Activated naive CD4-positive, alpha-beta T cell treated with anti-CD3 and anti-CD28 coated beads, Interleukin-2, amount 50 U/mL, for 16 hours (primary cell): ENCODE measurements around the gene RAB15.

Source experiments
- DNase-seq: peaks from one replicate; pipeline ENCODE4 v3.0.0-alpha.2; 2020

The RAB15 gene

DNA sequence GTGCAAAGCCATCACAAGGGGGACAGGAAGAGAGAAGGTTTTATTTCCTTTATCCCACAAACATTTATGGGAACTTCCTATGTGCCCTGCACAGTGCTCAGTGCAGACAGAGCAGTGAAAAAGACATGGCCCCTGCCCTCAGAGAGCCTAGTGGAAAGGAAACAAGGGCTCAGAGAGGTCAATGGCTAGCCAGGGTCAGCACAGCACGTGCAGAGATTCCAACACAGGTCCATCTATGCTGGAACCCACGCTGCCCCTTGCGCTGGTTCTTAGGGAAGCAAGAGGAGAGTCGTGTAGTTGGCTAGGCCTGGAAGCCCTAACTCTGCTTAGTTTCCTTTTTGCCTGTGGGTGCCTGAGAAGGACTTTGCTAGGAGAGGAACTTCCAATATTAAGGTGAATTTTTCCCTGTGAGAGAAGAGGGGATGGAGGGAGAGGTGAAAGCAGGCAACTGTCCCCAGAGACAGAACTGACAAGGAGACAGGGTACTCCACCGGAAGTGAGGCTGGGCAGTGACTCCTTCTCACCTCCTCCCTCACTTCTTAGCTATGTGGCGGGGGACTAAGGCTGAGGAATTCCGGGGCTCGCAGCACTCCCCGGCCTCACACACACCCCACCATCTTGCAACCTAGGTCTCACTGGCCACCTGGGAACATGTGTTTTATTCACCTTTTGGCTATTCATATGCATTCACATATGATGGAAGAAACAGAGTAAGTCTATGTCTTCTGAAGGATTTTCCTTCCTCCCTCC is 17.5 kb downstream of the RAB15 start:
- no peak for DNase-seq

DNA sequence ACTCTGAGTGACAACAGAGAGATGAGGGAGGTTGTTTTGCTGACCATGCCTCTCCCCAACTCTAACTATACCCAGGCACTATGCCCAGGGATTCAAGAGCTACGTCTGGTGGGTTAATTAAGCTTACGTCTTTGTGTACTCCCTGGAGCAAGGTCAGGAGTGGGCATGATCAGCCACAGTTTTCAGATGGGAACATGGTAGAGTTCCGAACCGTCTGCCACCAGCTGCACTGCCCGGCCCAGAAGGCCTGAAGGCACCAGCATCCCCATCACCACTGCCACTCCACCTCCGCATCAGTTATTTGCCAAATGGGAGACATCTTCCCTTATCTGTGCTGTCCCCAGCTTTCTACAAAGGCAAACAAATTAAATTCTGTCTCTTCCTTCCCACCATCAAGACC is 18.5 kb downstream of the RAB15 start:
- DNase-seq, result no peak

DNA sequence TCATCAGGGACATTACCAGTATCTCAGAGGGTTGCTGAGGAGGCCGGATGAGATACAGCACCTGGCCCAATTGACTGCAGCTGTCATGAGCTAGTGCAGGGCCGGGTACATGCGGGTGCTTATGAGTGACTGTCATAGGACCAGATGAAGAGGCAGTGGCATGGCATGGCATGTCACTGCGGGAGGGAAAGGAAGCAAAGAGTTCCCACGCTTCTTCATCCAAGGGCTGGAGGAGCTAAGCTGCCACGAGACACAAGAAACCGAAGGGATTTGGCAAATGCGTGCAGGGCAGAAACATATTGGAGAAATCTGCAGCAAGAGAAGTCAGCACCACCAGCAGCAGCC is 18.9 kb downstream of the RAB15 start:
- DNase-seq, result no peak

DNA sequence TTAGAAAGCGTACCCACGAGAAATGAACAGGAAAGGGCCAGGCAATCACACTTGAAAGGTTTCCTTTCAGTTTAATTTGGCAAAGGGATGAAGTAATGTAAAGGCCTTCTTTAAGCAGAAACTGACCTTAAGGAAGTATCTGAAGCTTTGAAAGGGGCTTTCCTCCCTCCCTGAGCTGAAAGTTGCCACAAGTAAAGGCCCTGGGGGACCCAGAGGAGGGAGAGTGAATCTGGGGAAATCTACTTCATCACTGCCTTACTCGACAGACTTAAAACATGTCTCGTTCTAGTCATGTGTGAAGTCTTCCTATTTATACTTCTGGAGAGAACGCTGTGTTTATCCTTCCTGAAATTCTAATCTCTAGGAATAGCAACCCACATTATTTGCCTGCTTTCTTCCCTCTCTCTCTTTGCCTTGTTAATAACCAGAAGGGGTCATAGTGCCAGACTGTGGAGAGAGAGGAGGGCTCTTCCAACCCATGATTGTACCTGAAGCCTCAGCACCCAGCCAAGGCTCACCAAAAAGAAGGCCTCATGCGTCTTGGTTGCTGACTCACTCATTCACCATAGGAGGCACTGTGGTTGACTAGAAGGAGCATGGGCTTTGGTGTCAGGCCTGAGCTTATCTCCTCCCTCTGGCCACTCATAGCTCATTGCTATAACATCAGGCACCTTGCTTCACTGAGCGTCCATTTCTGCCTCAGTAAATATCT is 19.4 kb downstream of the RAB15 start:
- DNase-seq, result no peak

DNA sequence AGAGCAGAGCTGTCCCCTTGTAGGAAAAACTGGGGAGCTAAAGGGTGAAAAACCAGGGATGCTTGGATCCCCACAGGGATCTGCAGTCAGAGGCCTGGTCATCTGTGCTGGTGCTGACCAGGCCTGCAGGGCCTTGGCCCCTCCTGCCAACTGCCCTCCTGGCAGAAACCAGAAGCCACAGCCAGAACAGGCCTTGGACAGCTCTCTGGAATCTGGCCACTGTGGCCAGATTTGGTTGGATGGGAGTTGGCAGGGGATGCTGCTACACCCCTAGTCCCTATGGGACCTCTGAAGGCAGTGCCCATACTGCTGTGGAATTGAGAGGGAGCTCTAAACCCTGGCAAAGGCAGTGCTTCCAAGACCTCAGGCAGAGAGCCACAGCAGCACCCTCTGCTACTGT is 20.4 kb downstream of the RAB15 start:
- no peak for DNase-seq

DNA sequence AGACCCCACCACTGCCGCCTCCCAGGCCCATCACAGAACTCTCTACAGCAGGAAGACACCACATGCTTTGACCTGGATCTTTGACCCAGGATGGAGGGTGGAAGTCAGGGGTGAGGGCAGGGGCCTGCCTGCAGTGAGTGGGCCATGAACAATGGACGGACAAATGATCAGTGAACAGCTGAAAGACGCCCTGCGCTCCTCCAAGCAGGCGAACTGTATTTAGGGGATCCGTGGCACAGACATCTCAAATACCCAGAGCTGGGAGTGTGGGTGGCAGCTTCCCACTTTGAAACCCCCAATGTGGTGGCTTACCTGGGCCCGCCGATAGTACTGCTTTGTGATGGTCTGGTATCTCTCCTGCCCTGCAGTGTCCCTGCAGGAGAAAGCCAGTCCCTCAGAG is 20.8 kb downstream of the RAB15 start:
- DNase-seq, result no peak

DNA sequence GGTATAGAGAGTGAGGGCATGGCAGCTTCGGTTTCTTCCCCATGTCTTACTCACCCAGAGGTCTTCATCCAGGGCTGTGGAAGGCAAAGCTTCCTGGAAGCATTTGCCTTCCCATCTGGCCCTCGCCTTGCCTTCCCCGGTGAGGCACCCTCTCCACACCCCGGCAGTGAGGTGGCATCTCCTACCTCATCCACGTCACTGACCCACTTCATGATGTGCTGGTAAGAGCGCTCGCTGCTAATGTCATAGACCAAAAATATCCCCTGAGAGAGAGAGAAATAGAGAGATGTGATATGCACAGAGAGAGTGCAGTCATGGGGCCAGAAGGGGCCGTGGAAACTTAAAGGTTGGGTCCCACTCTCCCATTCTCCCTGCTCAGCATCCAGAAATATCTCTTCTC is 21.2 kb downstream of the RAB15 start:
- no peak for DNase-seq

DNA sequence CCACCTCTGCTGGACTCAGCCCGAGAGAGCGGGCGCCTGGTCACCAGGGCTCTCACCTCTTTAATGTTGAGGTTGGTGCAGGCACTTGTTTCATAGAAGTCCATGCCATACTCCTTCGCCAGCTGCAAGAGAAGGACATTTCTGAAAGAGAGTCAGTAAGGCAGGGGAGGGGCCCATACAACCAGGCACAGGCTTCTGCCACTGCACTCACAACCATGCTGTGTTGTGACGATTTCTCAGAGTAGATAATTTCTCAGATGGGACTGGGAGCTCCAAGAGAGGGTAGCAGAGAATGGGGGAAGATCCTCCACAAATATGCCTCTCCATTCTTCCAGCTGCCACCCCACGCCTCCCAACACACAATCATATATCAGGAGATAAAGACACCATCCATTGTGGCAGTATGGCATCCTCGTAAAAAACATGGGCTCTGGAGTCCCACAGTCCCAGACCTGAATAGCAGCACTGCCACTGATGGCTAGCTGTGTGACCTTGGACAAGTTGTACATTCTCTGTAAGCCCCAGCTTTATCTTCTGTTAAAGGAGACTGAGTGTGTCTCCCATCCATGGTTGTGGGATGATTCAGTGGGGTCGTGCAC is 23.4 kb downstream of the RAB15 start:
- DNase-seq, result no peak

DNA sequence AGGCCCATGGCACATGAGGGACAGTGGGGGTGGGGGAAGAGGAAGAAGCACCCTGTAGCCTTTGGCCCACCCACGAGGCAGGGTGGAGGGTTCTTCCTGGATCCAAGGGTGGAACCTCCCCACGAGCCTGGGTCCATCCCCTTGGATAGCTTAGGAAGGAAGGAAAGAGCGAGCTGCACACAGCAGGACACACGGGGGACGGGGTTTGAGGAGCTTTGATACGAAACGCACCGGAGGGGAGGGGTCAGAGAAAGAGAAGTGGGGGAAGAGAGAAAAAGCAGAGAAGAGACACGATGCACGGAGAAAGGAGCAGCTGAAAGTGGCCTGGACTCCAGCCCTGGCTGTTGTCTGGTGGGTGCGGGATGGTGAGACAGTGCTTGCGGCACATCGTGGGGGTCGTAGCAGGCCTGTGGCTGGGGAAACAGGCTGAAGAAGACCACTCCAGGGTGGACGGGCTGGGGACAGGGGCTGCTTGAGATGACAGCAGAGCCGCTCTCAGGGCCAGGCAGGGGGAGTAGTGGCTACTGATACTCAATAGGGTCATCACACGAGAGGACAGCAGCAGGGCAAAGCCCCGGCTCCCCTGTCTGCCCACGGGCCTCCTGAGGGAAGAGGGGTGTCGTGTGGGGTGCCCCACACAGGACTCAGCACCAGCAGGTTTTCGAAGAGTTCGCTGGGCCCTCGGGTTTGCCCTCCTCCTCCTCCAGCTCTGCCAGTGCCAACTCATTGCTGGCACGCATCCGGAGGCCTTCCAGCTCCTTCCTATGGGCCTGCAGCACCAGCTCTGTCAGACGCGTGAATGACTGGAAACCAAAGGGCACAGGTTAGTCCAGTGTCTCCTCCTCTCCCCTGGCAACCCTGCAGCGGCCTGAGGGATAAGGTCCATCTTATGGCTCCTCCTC is 24.2 kb downstream of the RAB15 start:
- no peak for DNase-seq

DNA sequence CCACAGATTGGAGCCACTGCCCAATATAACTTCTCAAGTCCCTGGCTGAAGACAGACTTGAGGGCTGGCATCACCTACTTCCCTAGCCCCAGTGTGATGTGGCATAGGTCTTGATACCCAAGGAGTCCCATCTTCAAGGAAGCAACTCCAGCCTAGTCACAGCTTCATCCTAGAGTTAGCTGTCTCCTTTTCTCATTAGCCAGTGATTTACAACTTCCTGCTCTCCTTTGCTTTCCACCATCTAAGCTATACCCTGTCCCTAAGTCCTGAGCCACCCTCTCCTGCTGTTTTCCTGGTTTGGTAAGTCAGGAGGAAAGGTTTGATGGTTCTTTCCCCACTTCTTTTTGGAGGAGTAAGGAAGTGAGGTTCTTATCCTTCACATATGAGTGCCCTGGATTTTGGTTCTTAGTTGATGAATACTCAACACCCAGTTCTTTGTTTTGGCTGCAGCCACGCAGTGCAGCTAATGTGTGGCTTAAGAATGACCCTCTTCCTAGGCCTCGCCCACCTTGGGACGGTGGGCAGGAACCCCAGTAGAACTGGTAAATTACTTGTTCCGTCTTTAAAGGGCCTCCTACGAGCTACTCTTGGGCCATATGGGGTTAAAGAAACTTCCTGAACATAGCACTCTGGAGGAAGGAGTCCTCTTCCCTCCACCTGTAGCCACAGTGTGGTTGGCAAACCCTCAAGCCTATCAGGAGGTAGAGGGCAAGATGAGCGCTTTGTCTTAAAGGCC is 25.7 kb downstream of the RAB15 start:
- DNase-seq, result no peak

DNA sequence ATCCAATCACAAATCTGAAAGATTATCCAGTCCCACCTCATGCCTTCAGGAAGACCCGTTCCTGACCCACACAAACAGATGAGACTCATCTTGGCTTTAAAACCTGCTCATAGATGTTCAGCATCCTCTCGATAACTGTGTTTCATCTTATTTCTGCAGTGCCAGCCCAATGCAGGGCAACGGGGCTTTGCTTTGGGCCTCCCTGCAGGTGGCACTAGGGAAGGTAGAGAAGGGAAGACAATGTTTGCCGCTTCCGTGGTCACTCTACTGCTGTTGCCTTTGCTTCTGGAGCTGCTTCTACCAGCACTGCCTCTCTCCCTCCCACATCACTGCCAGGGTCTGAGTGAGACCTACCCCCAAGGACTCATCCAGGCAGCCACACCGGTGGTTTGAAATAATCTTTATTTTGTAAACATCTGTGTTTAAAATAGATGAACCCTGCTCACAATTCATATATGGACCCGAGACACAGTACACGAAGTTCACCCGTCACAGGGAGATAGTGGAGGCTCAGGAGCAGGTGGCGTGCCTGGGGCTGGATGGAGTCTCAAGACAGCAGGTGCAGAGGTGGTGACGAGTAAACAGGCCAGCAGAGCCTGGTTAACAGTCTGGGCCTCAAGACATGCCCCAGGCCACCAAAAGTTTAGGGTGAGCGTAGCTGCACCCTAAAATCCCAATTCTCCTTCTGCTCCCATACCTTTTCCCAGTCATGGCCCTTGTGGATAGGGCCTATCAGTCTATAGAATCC is 26.5 kb downstream of the RAB15 start:
- no peak for DNase-seq

DNA sequence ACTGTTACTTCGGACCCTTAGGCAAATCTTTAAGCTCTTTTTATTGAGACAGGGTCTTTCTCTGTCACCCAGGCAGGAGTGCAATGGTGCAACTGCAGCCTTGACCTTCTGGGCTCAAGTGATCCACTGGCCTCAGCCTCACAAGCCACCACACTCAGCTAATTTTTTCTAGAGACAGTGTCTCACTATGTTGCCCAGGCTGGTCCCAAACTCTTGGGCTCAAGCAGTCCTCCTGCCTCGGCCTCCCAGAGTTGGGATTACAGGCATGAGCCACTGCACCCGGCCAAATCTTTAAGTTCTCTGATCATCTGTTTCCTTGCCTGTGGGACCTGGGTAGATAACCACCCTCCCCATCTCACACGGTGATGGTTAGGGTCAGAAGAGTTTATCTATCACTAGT is 27.3 kb downstream of the RAB15 start:
- DNase-seq, result no peak

DNA sequence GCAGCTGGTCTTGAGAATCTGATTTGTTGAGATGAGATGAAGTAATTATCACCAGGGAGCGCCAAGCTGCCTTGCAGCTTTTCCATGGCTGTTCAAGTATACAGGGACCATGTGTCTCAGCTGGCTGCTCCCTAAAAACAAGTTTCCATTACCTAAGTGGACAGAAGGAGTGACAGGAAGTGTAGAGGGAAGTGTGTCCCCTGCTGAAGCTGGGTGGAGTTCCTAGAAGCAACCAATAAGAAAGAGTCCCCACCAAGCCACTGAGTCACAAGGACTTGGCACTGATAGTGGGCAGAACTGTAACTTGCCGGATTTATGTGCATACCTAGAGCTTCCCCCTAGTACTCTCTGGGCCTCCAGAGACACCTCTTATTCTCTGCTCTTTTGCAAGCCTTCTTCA is 28.1 kb downstream of the RAB15 start:
- no peak for DNase-seq

DNA sequence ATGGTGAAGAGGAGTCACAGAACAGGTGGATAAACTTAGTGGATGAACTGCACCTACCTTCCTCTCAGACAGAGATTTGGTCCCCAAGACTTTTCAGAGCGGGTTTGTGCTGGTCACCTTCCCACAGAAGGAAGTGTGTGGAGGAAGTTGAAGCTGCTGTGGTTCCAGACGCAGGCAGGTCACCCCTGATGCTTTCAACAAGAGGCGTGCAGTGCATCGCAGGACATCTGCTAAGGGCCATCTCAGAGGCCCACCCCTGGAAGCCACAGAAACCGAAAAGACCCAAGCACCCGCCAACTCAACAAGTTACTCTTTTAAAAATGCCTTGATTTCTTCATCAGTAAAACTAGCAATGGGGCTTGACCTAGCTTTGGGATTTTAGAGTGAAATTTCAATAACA is 28.6 kb downstream of the RAB15 start:
- no peak for DNase-seq

DNA sequence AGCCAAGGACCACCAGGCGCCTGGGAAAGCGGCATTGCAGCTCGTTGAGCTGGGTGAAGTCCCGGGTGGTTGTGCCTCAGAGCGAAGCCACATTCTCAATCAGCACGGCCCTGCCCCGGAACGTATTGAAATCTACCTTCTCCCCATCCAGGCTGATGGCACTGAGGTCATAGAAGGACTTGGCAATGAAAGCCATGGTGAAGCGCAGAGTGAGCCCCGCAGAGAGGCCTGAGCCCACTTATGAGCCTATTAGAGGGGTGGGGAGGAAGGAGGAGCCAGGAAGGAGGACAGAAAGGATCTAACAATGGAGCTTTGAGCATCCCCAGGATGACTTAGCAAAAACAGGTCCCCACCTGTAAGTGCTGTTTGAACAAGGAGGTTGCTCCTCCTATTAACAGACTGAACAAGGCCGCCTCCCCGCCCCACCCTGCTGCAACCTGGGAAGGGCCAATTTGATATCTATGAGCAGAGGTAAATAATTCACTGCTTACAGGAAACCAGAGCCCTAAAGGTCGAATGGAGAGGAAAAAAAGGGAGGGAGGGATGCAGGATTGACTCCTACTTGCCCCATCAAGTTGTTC is 29.5 kb downstream of the RAB15 start, which contains the start of gene GPX2:
Gene GPX2, minus strand, starts transcription at position 215 of the 581 bp plus-strand sequence. Its CDS starts 19 bp downstream, at position 196.
- no peak for DNase-seq

DNA sequence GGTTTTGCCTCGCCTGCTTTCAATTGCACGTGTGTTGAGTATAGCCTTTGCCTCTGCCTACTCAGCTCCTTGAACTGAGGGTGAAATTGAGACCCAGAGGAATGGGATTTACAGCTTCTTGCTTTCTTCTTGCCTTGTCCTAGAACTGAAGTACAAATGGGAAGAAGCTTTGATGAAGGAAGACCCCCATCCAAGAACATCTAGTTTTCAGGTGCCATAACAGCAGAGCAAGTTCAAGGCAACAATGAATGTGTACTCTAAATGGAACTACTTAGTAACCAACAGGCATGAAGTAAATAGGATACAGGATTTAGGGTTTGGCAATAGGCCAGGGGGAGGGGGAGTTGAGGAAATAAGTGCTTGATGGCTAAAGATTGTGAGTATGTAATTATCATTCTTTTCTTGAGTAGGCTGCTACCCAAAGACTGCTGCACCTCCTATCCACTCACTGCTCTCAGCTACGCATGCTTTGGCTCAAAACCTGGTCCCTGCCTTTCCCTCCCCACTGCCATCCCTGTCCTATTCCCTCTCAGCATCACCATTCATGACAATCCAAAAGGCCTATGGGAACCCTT is 31.7 kb downstream of the RAB15 start:
- no peak for DNase-seq

DNA sequence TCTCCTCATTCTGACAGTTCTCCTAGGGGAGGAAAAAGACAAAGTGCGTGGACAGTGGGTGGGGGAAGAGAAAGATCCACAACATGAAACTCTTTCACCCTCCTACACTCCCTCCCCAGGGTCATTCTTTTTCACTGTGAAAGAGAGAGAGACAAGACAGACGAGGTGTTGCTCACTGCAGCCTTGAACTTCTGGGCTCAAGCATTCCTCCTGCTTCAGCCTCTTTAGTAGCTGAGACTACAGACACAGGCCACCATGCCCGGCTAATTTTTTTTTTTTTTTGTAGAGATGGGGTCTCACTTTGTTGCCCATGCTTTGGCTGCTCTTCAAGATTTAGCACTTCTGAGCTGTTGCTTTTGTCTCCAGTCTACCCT is 32.3 kb downstream of the RAB15 start:
- DNase-seq, result no peak

DNA sequence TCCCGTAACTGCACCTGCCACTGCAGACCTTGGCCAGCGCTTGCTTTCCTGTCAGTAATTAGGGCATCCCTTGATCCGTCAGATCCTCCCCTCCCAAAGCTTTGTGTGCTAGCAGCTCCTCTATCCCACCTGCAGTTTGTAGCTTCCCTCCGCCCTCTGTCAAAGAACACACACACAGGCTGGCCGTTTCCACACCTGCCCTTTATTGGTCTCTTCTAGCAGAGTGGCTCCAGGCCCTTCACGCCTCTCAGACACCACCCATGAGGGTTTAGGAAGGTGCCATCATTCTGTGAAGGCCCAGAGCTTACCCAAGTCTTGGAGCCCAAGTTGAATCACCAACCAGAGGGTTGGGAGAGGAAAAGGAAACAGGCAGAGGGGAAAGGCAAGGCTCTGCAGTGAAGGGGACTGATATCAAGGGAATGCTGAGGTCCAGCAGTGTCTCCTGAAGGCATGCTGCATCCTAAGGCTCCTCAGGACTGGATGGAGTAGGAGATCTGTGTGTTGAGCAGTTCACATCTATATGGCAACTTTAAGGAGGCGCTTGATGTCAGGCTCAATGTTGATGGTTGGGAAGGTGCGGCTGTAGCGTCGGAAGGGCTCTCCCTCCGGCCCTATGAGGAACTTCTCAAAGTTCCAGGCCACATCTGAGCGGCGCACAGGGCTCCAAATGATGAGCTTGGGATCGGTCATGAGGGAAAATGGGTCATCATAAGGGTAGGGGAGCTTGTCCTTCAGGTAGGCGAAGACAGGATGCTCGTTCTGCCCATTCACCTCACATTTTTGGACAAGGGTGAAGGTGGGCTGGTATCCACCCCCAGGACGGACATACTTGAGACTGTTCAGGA is 32.9 kb downstream of the RAB15 start:
- DNase-seq, result no peak

DNA sequence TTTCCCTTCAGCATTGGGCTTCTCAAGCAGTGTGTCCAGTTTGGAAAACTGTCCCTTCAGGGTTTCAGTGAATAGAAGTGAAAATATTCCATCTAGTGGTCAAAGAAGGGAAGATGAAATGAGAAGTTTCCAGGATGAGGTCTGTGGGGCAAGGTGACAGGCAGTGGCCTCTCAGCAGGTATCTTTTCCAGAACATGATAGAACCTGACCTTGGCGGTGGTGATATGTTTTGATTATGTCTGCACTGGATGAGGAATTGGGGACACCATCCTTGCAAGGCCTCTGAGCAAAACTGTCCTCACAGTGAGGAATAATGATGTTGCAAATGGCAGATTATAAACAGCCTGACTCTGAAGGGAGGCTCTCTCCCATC is 34.3 kb downstream of the RAB15 start:
- DNase-seq, result no peak

DNA sequence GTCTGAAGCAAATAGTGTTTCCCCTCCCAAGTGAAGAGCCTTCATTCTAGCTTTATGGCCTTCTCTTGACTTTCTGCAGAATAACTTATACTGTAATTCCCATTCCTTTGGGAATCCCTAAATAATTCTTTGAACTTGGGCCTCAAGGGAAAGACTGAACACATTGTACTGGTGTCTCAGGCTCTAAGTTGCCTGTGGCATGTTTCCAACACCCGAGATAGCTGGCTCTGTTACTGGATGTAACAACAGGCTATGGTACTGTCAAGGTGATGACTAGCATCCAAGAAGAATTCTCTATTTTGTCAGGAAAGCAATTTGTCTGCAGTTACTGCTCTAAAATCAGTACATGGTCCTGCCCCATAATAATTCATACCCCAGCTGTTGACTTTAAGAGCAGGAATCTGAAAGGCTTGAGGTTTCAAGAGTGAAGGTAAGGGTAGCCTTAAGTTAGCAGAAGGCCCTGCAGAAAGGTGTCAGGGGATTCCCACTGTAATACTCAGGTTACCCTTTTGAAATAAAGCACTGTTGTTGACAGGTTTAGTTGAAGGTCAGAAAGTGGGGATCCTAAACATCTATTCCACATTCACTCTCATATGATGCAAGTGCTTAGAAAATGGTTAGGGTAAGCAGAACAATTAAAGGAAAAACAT is 34.8 kb downstream of the RAB15 start:
- no peak for DNase-seq
